HepG2 (cell line): ENCODE data around the gene DNAAF8.

Experiments
- FOXK2 ChIP-seq: fragments of 450-650 bp; IDR thresholded peaks from 2 replicates; pipeline ENCODE4 v1.6.1; 2016
- FOXP1 ChIP-seq, 2 experiments: fragments of 450-650 bp in 1 of 2; IDR thresholded peaks; 2 replicates each; pipeline ENCODE4 v1.6.1; 2017 to 2018; ENCODE audit warnings: antibody characterized with exemption in 1 of 2
- GATAD2A ChIP-seq: IDR thresholded peaks from 2 replicates; pipeline ENCODE4 v1.6.1; 2016
- NR2C2 ChIP-seq: sonication (generic); formaldehyde crosslinking; IDR thresholded peaks from 2 replicates; pipeline ENCODE4 v1.4.0; 2020; ENCODE audit warnings: missing genetic modification reagents, mild to moderate bottlenecking, moderate library complexity, borderline replicate concordance
- POLR2A ChIP-seq, 2 experiments: IDR thresholded peaks; 2 replicates each; pipeline ENCODE4 v1.6.1; 2011; ENCODE audit warnings: low read depth in 2 of 2, low read length in 2 of 2, mild to moderate bottlenecking in 1 of 2, moderate library complexity in 1 of 2; ENCODE audit not compliant: insufficient read depth in 1 of 2
- SRSF9 ChIP-seq: fragments of 200-400 bp; formaldehyde crosslinking; IDR thresholded peaks from 2 replicates; pipeline ENCODE4 v1.6.1; 2018; ENCODE audit warnings: borderline replicate concordance, mild to moderate bottlenecking, low read depth, low read length; ENCODE audit not compliant: insufficient read depth, poor library complexity, severe bottlenecking
- ZNF510 ChIP-seq: sonication (generic); formaldehyde crosslinking; IDR thresholded peaks from 2 replicates; pipeline ENCODE4 v1.4.0; 2020; ENCODE audit warnings: low read depth, mild to moderate bottlenecking, missing genetic modification reagents
- TF ChIP-seq, protein P1 (sequence below): sonication (generic); formaldehyde crosslinking; IDR thresholded peaks from 2 replicates; pipeline ENCODE4 v1.4.0; 2020; ENCODE audit warnings: missing genetic modification reagents

DNA sequence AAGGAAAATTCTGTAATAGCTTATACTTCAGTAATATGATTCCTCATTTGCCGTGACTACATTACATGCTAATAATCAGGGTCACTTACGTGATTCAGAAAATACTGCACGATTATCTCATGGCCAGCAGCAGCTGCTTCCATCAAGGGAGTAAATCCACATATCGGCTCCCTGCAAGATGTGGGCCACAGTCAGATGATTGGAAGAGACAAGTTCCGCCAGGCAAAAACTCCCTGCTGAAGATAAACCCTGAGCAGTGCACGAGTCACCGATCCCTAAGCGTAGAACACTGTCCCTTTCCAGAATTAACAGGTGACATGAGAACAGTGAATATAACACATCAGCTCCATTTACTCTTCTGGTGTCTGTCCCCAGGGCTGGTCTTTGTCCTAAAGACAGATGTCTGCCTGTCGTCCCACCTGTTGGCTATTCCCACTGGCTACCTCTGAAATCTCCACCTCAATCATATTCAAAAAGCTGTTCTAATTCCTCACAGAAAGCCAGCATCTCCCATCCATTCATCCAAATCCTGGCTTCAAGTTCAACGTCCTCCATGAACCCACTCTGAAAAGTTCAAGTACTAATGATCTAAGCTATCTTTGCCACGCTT is 9.6 kb upstream of the DNAAF8 start:
- TF ChIP-seq GATAD2A (CRISPR knock-in tag) = no peak
- TF ChIP-seq SRSF9 = no peak
- TF ChIP-seq, protein P1, sequence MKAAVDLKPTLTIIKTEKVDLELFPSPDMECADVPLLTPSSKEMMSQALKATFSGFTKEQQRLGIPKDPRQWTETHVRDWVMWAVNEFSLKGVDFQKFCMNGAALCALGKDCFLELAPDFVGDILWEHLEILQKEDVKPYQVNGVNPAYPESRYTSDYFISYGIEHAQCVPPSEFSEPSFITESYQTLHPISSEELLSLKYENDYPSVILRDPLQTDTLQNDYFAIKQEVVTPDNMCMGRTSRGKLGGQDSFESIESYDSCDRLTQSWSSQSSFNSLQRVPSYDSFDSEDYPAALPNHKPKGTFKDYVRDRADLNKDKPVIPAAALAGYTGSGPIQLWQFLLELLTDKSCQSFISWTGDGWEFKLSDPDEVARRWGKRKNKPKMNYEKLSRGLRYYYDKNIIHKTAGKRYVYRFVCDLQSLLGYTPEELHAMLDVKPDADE (CRISPR knock-in tag) = no peak
- TF ChIP-seq POLR2A (IDR thresholded peaks at IDR 0.05; ENCODE audit: insufficient read depth in 1 of 2, low read depth in 2 of 2, low read length in 2 of 2) = no peak
- no peak for TF ChIP-seq NR2C2 (CRISPR knock-in tag)
- no peak for TF ChIP-seq FOXP1 (IDR thresholded peaks at IDR 0.05)
- TF ChIP-seq FOXP1 (CRISPR knock-in tag; IDR thresholded peaks at IDR 0.05) = no peak
- no peak for TF ChIP-seq FOXK2
- no peak for TF ChIP-seq ZNF510 (CRISPR knock-in tag)
